H1 (cell line): ENCODE measurements around the gene KCNA10. TPM values are rescaled to one million over a fixed set of nuclear protein-coding genes. Genes with fewer than 3 reads are reported as not detected.

Experiments
- ASH2L ChIP-seq: fragments of 200-600, 300-600 bp; sonication (generic); IDR thresholded peaks from one replicate; pipeline ENCODE4 v1.7.1; 2017; ENCODE audit warnings: low read length
- CBX8 ChIP-seq: fragments of 300-800, 300-1000 bp; sonication (generic); IDR thresholded peaks from 2 replicates; pipeline ENCODE4 v1.7.1; 2016; ENCODE audit warnings: low read depth, low read length, borderline replicate concordance
- CHD2 ChIP-seq: IDR thresholded peaks from 2 replicates; pipeline ENCODE4 v1.6.1; 2012; ENCODE audit warnings: low read length, improper control_type of control experiment
- FOSL1 ChIP-seq: IDR thresholded peaks from 2 replicates; pipeline ENCODE4 v1.6.1; 2011; ENCODE audit warnings: mild to moderate bottlenecking, low read depth, low read length, moderate library complexity; ENCODE audit not compliant: insufficient read depth
- GABPA ChIP-seq: IDR thresholded peaks from 2 replicates; pipeline ENCODE4 v1.6.1; 2011; ENCODE audit warnings: mild to moderate bottlenecking, low read length, moderate library complexity, borderline replicate concordance; ENCODE audit not compliant: insufficient read depth
- HDAC6 ChIP-seq: IDR thresholded peaks from one replicate; pipeline ENCODE4 v1.7.1; 2012; ENCODE audit warnings: low read depth, mild to moderate bottlenecking, inconsistent platforms, low read length, moderate library complexity
- POU5F1 ChIP-seq: IDR thresholded peaks from 2 replicates; pipeline ENCODE4 v1.6.1; 2011; ENCODE audit warnings: low read depth, mild to moderate bottlenecking, low read length, moderate library complexity
- SIX5 ChIP-seq: IDR thresholded peaks from 2 replicates; pipeline ENCODE4 v1.6.1; 2011; ENCODE audit warnings: mild to moderate bottlenecking, low read depth, low read length
- SP1 ChIP-seq: IDR thresholded peaks from 2 replicates; pipeline ENCODE4 v1.6.1; 2011; ENCODE audit warnings: low read depth, low read length
- TEAD4 ChIP-seq: IDR thresholded peaks from 2 replicates; pipeline ENCODE4 v1.6.1; 2012; ENCODE audit warnings: low read depth, low read length, inconsistent platforms, mixed read lengths
- polyA plus RNA-seq, 7 experiments: library from polyadenylated mRNA; depleted of rRNA in 3 of 7; stranded (reverse) in 5 of 7; unstranded in 2 of 7; fragments of >200 nt in 5 of 7; fragments of 200-250 nt in 2 of 7; gene quantifications; 1 replicate in 5 of 7; 2 replicates in 1 of 7; 4 replicates in 1 of 7; pipeline versions ENCODE4 v1.2.1 to v1.2.3, GENCODE V29; 2011 to 2013; ENCODE audit warnings: missing spikeins in 2 of 7, mixed read lengths in 2 of 7
- total RNA-seq: library from RNA; stranded (reverse); fragmentation: NEBNext Ultra II Directional; extraction: Animal tissue kit (Norgen Biotek cat#: 25700); gene quantifications from 2 replicates; pipeline ENCODE4 v1.2.1, GENCODE V29; 2021

The KCNA10 gene
- total and polyA plus RNA-seq, 2 of the 8 experiments (the other 6 are each of a cell fraction or from before 2014, with no cell fraction given), result not detected

DNA sequence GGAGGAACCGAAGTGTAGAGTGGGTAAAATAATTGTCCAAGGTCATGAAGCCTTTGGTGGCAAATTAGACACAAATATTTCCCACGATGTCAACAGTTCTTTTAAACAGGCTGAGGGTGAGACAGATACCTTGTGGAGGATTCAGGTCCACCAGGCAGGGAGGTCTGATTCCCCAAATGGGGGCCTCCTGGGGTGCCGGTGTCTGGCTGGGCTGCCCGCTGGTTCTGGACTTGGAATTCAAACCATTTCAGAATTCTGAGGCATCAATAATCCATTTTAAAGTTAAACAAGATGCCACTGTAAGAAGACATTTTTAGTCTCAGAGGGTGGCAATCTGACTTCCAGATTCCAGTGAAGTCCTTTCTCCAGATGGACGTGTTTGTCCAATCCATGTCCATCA, 15.5 kb downstream of the KCNA10 start (continued):
- TF ChIP-seq TEAD4, result no peak
- no peak for TF ChIP-seq GABPA
- TF ChIP-seq SIX5, result no peak
- no peak for TF ChIP-seq CHD2
- no peak for TF ChIP-seq POU5F1
- no peak for TF ChIP-seq CBX8
- no peak for TF ChIP-seq FOSL1
- no peak for TF ChIP-seq ASH2L
- no peak for TF ChIP-seq HDAC6
- no peak for TF ChIP-seq SP1
